ENCODE results near the gene CYP4F3. TPM values are rescaled to one million over a fixed set of nuclear protein-coding genes. Genes with fewer than 3 reads are reported as not detected.
"Not testable (repeated sequence)": the region's sequence is repeated elsewhere in the genome, so short reads cannot be mapped to it uniquely, and the experiment has no call there.

Gene CYP4F3
- total RNA-seq, 1 donor from 2014 or later: 4.8 TPM

- DNase-seq (ENCODE audit: low spot score) (no peak), ATAC-seq (no peak)
- intact Hi-C loops (cut with DNase I): no loop called here
Measured at GRCh38 chr19:15652559-15653278, 12.0 kb downstream of the CYP4F3 start.

GRCh38 chr19:15656467-15656866, 15.8 kb downstream of the CYP4F3 start:
- DNase-seq (ENCODE audit: low spot score) (no peak), ATAC-seq (no peak)
- intact Hi-C loops (cut with DNase I): no loop called here

GRCh38 chr19:15663247-15663646, 22.6 kb downstream of the CYP4F3 start:
- ATAC-seq: no peak
- intact Hi-C loops (cut with DNase I): no loop called here
- no peak for DNase-seq (ENCODE audit: low spot score)

- ATAC-seq (no peak), DNase-seq (ENCODE audit: low spot score) (no peak)
- intact Hi-C loops (cut with DNase I): no loop called here
Measured at GRCh38 chr19:15666186-15666585, 25.5 kb downstream of the CYP4F3 start.

GRCh38 chr19:15666883-15667282, 26.2 kb downstream of the CYP4F3 start:
- ATAC-seq: no peak
- DNase-seq (ENCODE audit: low spot score): no peak
- intact Hi-C loops (cut with DNase I): no loop called here

- ATAC-seq: no peak
- intact Hi-C loops (cut with DNase I): no loop called here
- no peak for DNase-seq (ENCODE audit: low spot score)
Measured at GRCh38 chr19:15669440-15669839, 28.7 kb downstream of the CYP4F3 start.

- ATAC-seq: no peak
- DNase-seq (ENCODE audit: low spot score): no peak
- intact Hi-C loops (cut with DNase I): no loop called here
Measured at GRCh38 chr19:15669891-15670290, 29.2 kb downstream of the CYP4F3 start.

GRCh38 chr19:15671237-15671821, 30.6 kb downstream of the CYP4F3 start:
- ATAC-seq: no peak
- intact Hi-C loops (cut with DNase I): no loop called here

GRCh38 chr19:15671891-15672579, 31.3 kb downstream of the CYP4F3 start:
- no peak for DNase-seq (ENCODE audit: low spot score)
- intact Hi-C loops (cut with DNase I): no loop called here
- ATAC-seq: no peak

More at GRCh38 chr19:15671237-15671821, 30.6 kb downstream of the CYP4F3 start:
- no peak for DNase-seq (ENCODE audit: low spot score)

GRCh38 chr19:15672580-15673175, 32.0 kb downstream of the CYP4F3 start, which contains the start of gene CYP4F12:
TSS of gene CYP4F12 (plus strand) at chr19:15673087. CDS start at chr19:15673530, 443 bp downstream.
- intact Hi-C loops (cut with DNase I): no loop called here
- DNase-seq (ENCODE audit: low spot score) (peak; percentile 93), ATAC-seq (peak; percentile 98)

- no peak for DNase-seq (ENCODE audit: low spot score)
- intact Hi-C loops (cut with DNase I): no loop called here
- peak; percentile 59 for ATAC-seq
Measured at GRCh38 chr19:15673176-15673654, 32.5 kb downstream of the CYP4F3 start.

GRCh38 chr19:15675560-15675959, 34.9 kb downstream of the CYP4F3 start:
- ATAC-seq: no peak
- no peak for DNase-seq (ENCODE audit: low spot score)
- intact Hi-C loops (cut with DNase I): no loop called here

GRCh38 chr19:15679089-15679488, 38.4 kb downstream of the CYP4F3 start:
- DNase-seq (ENCODE audit: low spot score) (no peak), ATAC-seq (no peak)
- intact Hi-C loops (cut with DNase I): no loop called here

GRCh38 chr19:15679865-15680264, 39.2 kb downstream of the CYP4F3 start:
- ATAC-seq; intact Hi-C loops (cut with DNase I); DNase-seq (ENCODE audit: low spot score): not testable (repeated sequence)

- ATAC-seq (no peak), DNase-seq (ENCODE audit: low spot score) (no peak)
- intact Hi-C loops (cut with DNase I): no loop called here
Measured at GRCh38 chr19:15680478-15681322, 40.0 kb downstream of the CYP4F3 start.

- no peak for ATAC-seq
- no peak for DNase-seq (ENCODE audit: low spot score)
- intact Hi-C loops (cut with DNase I): no loop called here
Measured at GRCh38 chr19:15683411-15683810, 42.7 kb downstream of the CYP4F3 start.

- intact Hi-C loops (cut with DNase I): no loop called here
- no peak for DNase-seq (ENCODE audit: low spot score)
- no peak for ATAC-seq
Measured at GRCh38 chr19:15684828-15685227, 44.1 kb downstream of the CYP4F3 start.

GRCh38 chr19:15696654-15697194, 56.0 kb downstream of the CYP4F3 start:
- ATAC-seq: no peak
- intact Hi-C loops (cut with DNase I): no loop called here

More at GRCh38 chr19:15696654-15697194, 56.0 kb downstream of the CYP4F3 start:
- no peak for DNase-seq (ENCODE audit: low spot score)

All from sciatic nerve (tissue), 2 donors.